ENCODE results near the gene AMH. TPM values are rescaled to one million over a fixed set of nuclear protein-coding genes. Genes with fewer than 3 reads are reported as not detected.
"Not testable (repeated sequence)": the region's sequence is repeated elsewhere in the genome, so short reads cannot be mapped to it uniquely, and the experiment has no call there.

AMH gene
- 0.89 TPM in 1 of 2 replicates, not detected in the other for total RNA-seq

DNA sequence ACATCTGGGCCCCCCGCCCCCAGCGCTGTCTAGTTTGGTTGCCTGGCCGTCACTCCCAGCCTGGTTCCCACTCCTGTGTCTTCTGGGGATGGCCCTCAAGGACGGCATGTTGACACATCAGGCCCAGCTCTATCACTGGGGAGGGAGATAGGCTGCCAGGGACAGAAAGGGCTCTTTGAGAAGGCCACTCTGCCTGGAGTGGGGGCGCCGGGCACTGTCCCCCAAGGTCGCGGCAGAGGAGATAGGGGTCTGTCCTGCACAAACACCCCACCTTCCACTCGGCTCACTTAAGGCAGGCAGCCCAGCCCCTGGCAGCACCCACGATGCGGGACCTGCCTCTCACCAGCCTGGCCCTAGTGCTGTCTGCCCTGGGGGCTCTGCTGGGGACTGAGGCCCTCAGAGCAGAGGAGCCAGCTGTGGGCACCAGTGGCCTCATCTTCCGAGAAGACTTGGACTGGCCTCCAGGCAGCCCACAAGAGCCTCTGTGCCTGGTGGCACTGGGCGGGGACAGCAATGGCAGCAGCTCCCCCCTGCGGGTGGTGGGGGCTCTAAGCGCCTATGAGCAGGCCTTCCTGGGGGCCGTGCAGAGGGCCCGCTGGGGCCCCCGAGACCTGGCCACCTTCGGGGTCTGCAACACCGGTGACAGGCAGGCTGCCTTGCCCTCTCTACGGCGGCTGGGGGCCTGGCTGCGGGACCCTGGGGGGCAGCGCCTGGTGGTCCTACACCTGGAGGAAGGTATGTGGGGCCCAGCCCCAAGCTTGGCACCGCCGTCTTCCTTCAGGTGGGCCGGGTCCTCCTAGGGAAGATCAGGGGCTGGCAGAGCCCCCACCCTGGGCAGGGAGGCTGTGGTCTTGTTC is at the start of gene AMH:
AMH (plus strand) TSS at position 314 of the 857 bp plus-strand sequence; CDS start at position 324, 10 bp downstream.
- TF ChIP-seq, protein P1, sequence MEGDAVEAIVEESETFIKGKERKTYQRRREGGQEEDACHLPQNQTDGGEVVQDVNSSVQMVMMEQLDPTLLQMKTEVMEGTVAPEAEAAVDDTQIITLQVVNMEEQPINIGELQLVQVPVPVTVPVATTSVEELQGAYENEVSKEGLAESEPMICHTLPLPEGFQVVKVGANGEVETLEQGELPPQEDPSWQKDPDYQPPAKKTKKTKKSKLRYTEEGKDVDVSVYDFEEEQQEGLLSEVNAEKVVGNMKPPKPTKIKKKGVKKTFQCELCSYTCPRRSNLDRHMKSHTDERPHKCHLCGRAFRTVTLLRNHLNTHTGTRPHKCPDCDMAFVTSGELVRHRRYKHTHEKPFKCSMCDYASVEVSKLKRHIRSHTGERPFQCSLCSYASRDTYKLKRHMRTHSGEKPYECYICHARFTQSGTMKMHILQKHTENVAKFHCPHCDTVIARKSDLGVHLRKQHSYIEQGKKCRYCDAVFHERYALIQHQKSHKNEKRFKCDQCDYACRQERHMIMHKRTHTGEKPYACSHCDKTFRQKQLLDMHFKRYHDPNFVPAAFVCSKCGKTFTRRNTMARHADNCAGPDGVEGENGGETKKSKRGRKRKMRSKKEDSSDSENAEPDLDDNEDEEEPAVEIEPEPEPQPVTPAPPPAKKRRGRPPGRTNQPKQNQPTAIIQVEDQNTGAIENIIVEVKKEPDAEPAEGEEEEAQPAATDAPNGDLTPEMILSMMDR (IDR thresholded peaks at IDR 0.05; ENCODE audit: insufficient read depth, low read length, poor library complexity, severe bottlenecking), result no peak
- DNase-seq (ENCODE audit: low read depth), result no peak
- H3K27me3 ChIP-seq (ENCODE audit: control insufficient read depth, insufficient read depth, low read length), result peaks cover 45% of the 10 kb centered on the region
- H3K4me3 ChIP-seq (ENCODE audit: low read depth, low read length), result no peak within 1 kb of the TSS
- H3K36me3 ChIP-seq (ENCODE audit: control insufficient read depth, insufficient read depth, low read length), result no peaks in the 10 kb centered on the region

DNA sequence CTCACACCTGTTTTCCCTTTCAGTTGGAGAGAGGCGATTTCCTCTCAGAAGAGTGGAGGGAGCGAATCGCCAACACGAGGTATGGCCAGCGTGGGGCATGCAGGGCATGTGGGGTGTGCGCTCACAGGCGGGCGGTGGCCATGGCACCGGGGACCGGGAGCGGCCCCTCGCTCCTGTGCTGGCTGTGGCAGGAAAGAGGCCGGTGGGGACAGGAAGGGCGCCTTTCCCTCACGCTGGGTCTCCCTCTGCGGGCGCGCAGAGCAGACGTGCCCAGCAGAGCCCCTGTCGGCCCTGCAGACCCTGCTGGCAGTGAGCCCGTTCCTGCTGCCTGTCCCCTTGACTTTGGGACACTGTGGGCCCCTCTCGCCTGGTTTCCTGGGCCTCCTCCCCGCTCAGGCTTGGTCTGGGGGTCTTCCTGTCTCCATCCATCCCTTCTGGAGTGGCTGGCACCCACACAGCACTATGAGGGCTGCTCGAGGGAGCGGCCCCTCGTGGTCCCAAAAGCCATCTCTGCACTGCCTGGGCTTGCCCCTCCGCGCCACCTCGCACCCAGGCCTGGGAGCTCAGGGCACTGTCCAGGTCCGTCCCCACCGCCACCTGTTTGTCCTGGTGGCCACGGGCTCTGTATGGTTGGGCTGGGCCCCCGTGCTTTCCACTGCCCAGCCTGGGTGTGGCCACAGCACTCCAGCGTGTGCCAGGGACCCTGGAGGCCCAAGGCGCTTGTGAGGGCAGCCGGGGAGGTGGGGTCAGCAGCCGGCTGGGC is 49.1 kb upstream of the AMH start:
- no peak overlapping the region for H3K4me3 ChIP-seq (ENCODE audit: low read depth, low read length)
- DNase-seq (ENCODE audit: low read depth), result no peak
- TF ChIP-seq, protein P1 (IDR thresholded peaks at IDR 0.05; ENCODE audit: insufficient read depth, low read length, poor library complexity, severe bottlenecking), result no peak
- peaks cover 2% of the 10 kb centered on the region for H3K36me3 ChIP-seq (ENCODE audit: control insufficient read depth, insufficient read depth, low read length)
- no peaks in the 10 kb centered on the region for H3K27me3 ChIP-seq (ENCODE audit: control insufficient read depth, insufficient read depth, low read length)

DNA sequence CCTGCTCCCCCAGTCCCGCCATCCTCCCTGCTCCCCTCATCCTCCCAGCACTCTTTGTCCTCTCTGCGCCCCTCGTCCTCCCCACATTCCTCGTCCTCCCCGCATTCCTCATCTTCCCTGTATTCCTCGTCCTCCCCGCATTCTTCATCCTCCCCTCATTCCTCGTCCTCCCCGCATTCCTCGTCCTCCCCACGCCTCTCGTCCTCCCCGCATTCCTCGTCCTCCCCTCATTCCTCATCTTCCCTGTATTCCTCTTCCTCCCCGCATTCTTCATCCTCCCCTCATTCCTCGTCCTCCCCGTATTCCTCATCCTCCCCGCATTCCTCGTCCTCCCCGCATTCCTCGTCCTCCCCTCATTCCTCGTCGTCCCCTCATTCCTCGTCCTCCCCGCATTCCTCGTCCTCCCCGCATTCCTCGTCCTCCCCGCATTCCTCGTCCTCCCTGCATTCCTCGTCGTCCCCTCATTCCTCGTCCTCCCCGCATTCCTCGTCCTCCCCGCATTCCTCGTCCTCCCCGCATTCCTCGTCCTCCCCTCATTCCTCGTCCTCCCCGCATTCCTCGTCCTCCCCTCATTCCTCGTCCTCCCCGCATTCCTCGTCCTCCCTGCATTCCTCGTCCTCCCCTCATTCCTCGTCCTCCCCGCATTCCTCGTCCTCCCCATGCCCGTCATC is 48.4 kb upstream of the AMH start:
- H3K36me3 ChIP-seq (ENCODE audit: control insufficient read depth, insufficient read depth, low read length); DNase-seq (ENCODE audit: low read depth); H3K4me3 ChIP-seq (ENCODE audit: low read depth, low read length); H3K27me3 ChIP-seq (ENCODE audit: control insufficient read depth, insufficient read depth, low read length): not testable (repeated sequence)

DNA sequence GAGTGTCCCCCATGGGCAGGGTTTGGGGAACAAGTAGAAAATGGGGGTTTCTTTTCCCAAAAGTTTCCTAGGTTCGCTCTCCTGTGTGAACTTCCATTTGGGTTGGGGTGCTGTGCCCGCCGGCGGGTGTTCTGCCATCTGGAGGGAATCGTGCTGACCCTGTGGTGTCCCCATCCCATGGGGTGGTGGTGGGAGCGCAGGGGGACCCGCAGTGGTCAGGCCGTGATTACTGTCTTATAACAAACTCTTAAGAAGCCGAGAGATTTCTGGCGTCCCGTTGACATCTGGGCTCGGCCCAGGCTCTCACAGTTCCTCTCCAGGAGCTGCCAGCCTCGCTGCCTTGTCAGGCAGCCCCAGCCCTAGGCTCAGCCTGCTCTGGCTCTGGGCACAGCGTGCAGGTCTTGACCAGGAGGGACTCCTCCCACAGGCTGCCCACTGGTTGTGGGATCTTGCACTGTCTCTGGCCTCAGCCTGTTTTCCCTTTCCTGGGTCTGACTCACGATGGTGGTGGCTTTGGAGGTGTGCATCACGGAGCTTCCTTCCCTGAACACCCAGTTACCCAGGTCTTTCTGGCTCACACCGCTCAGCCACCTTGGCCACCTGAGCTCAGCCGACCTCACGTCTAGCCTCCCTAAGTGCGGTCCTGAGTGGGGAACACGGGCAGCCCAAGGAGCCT is 47.5 kb upstream of the AMH start:
- no peak overlapping the region for H3K4me3 ChIP-seq (ENCODE audit: low read depth, low read length)
- TF ChIP-seq, protein P1 (IDR thresholded peaks at IDR 0.05; ENCODE audit: insufficient read depth, low read length, poor library complexity, severe bottlenecking), result no peak
- no peak for DNase-seq (ENCODE audit: low read depth)
- peaks cover 2% of the 10 kb centered on the region for H3K36me3 ChIP-seq (ENCODE audit: control insufficient read depth, insufficient read depth, low read length)
- no peaks in the 10 kb centered on the region for H3K27me3 ChIP-seq (ENCODE audit: control insufficient read depth, insufficient read depth, low read length)

DNA sequence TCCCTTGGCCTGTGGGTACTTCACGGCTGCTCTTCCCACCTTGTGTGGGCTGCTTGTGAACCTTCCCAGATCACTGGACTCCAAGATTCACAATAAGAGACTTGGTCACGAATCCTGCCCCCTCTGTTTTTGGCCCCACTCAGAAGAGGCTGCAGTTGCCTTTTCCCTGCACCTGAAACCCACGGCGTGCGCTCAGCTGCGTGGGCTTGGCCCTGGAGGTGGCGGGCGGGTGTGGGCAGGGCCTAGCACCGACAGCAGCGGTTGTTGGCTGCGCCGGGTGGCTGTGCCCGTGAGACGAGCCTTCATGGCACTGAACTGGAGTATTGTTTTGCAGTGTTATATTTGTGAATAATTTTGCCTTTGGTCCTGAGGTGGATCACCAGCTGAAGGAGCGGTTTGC is 46.8 kb upstream of the AMH start:
- no peak for DNase-seq (ENCODE audit: low read depth)
- TF ChIP-seq, protein P1 (IDR thresholded peaks at IDR 0.05; ENCODE audit: insufficient read depth, low read length, poor library complexity, severe bottlenecking), result no peak
- no peaks in the 10 kb centered on the region for H3K27me3 ChIP-seq (ENCODE audit: control insufficient read depth, insufficient read depth, low read length)
- H3K36me3 ChIP-seq (ENCODE audit: control insufficient read depth, insufficient read depth, low read length), result peaks cover 2% of the 10 kb centered on the region
- H3K4me3 ChIP-seq (ENCODE audit: low read depth, low read length), result no peak overlapping the region
